HepG2 (cell line): ENCODE data around the gene WDR47. TPM values are rescaled to one million over a fixed set of nuclear protein-coding genes. Genes with fewer than 3 reads are reported as not detected.

Experiments used
- DNMT1 ChIP-seq: sonication (generic); formaldehyde crosslinking; IDR thresholded peaks from 2 replicates; pipeline ENCODE4 v1.5.1; 2020; ENCODE audit warnings: mild to moderate bottlenecking, missing genetic modification reagents
- ETV5 ChIP-seq: IDR thresholded peaks from 2 replicates; pipeline ENCODE4 v1.6.1; 2018; ENCODE audit warnings: missing biosample characterization, missing genetic modification reagents, inconsistent platforms, borderline replicate concordance
- GMEB1 ChIP-seq: sonication (generic); formaldehyde crosslinking; IDR thresholded peaks from 2 replicates; pipeline ENCODE4 v1.5.1; 2020; ENCODE audit warnings: missing genetic modification reagents, mild to moderate bottlenecking, borderline replicate concordance
- HMG20A ChIP-seq: IDR thresholded peaks from 2 replicates; pipeline ENCODE4 v1.6.1; 2016; ENCODE audit warnings: borderline replicate concordance
- IRF2 ChIP-seq: IDR thresholded peaks from 2 replicates; pipeline ENCODE4 v1.6.1; 2018; ENCODE audit warnings: missing genetic modification reagents, missing compliant biosample characterization
- MAF1 ChIP-seq: sonication (generic); formaldehyde crosslinking; IDR thresholded peaks from 2 replicates; pipeline ENCODE4 v1.5.0; 2020; ENCODE audit warnings: missing genetic modification reagents, borderline replicate concordance
- MEF2D ChIP-seq: sonication (generic); formaldehyde crosslinking; IDR thresholded peaks from 2 replicates; pipeline ENCODE4 v1.5.1; 2020; ENCODE audit warnings: mild to moderate bottlenecking, missing genetic modification reagents
- NR2C2 ChIP-seq: sonication (generic); formaldehyde crosslinking; IDR thresholded peaks from 2 replicates; pipeline ENCODE4 v1.4.0; 2020; ENCODE audit warnings: missing genetic modification reagents, mild to moderate bottlenecking, moderate library complexity, borderline replicate concordance
- PHF5A ChIP-seq: IDR thresholded peaks from one replicate; pipeline ENCODE4 v1.6.1; 2018; ENCODE audit warnings: low read depth, missing genetic modification reagents; ENCODE audit not compliant: unreplicated experiment
- SIN3A ChIP-seq: IDR thresholded peaks from 2 replicates; pipeline ENCODE4 v1.6.1; 2011; ENCODE audit warnings: low read depth, mild to moderate bottlenecking, control low read depth, low read length, borderline replicate concordance
- SP140L ChIP-seq: sonication (generic); formaldehyde crosslinking; IDR thresholded peaks from 2 replicates; pipeline ENCODE4 v1.4.0; 2020; ENCODE audit warnings: missing genetic modification reagents, borderline replicate concordance
- USF2 ChIP-seq, 2 experiments: sonication (generic) in 1 of 2; formaldehyde crosslinking in 1 of 2; IDR thresholded peaks; 2 replicates each; pipeline versions ENCODE4 v1.5.1 to v1.6.1; 2011 to 2020; ENCODE audit warnings: borderline replicate concordance in 1 of 2, low read depth in 1 of 2, low read length in 1 of 2, mild to moderate bottlenecking in 1 of 2, missing genetic modification reagents in 1 of 2, moderate library complexity in 1 of 2
- ZNF430 ChIP-seq: sonication (generic); formaldehyde crosslinking; IDR thresholded peaks from 2 replicates; pipeline ENCODE4 v1.9.0; 2021; ENCODE audit warnings: mild to moderate bottlenecking, missing genetic modification reagents
- ZNF770 ChIP-seq: sonication (generic); formaldehyde crosslinking; IDR thresholded peaks from 2 replicates; pipeline ENCODE4 v1.5.0; 2020; ENCODE audit warnings: mild to moderate bottlenecking, missing genetic modification reagents
- ZNF775 ChIP-seq: sonication (generic); formaldehyde crosslinking; IDR thresholded peaks from 2 replicates; pipeline ENCODE4 v1.4.0; 2020; ENCODE audit warnings: missing genetic modification reagents, mild to moderate bottlenecking, moderate library complexity, borderline replicate concordance
- polyA plus RNA-seq, 8 experiments: library from polyadenylated mRNA; depleted of rRNA in 3 of 8; stranded (reverse) in 7 of 8; unstranded in 1 of 8; fragments of >200 nt; fragmentation: Illumina TruSeq in 4 of 8; extraction: Trizol in 4 of 8; gene quantifications; 2 replicates each; pipeline versions ENCODE4 v1.2.1 to v1.2.3, GENCODE V29; 2011 to 2016; ENCODE audit warnings: low read depth in 4 of 8, missing spikeins in 1 of 8, mixed read lengths in 1 of 8; ENCODE audit not compliant: insufficient read depth in 1 of 8
- total RNA-seq, 5 experiments: library from RNA; depleted of rRNA; stranded (reverse); fragments of >200 nt; fragmentation: Illumina TruSeq; extraction: Trizol; gene quantifications; 2 replicates each; pipeline ENCODE4 v1.2.3, GENCODE V29; 2016; ENCODE audit warnings: low read depth in 1 of 5

The WDR47 gene
- total and polyA plus RNA-seq, 2 of the 13 experiments (the other 11 are each of a cell fraction or from before 2014, with no cell fraction given): 4.3 to 5.9 TPM

- TF ChIP-seq USF2 (IDR thresholded peaks at IDR 0.05; ENCODE audit: low read depth, low read length) (no peak), USF2 (CRISPR knock-in tag; IDR thresholded peaks at IDR 0.05; ENCODE audit: borderline replicate concordance) (peak; percentile 27; the same call in 1 of the 2 replicates), NR2C2 (CRISPR knock-in tag) (0 out of 2 replicates have a peak, but pooled peaks have one; percentile 18), IRF2 (CRISPR knock-in tag) (peak; percentile 76), SIN3A (peak; percentile 52; the same call in 1 of the 2 replicates), ZNF775 (no peak), HMG20A (CRISPR knock-in tag) (peak; percentile 33; the same call in 1 of the 2 replicates), PHF5A (CRISPR knock-in tag) (peak; percentile 51), ZNF770 (no peak), DNMT1 (CRISPR knock-in tag) (no peak), ETV5 (peak; percentile 73), MEF2D (CRISPR knock-in tag) (0 out of 2 replicates have a peak, but pooled peaks have one; percentile 19), GMEB1 (0 out of 2 replicates have a peak, but pooled peaks have one; percentile 27), ZNF430 (peak; percentile 76), MAF1 (CRISPR knock-in tag) (no peak; the same call in 1 of the 2 replicates), SP140L (CRISPR knock-in tag) (no peak; the same call in 1 of the 2 replicates)
Observed at GRCh38 chr1:109089242-109090015, 47.5 kb upstream of the WDR47 start (continued).
